Ishikawa (cell line): Measurements from ENCODE around the gene EMC10.

ENCODE experiments used
- CEBPB ChIP-seq: IDR thresholded peaks from 2 replicates; pipeline ENCODE4 v1.6.1; 2012
- CREB1 ChIP-seq: IDR thresholded peaks from 2 replicates; pipeline ENCODE4 v1.6.1; 2012; ENCODE audit warnings: low read depth
- EP300 ChIP-seq: IDR thresholded peaks from 2 replicates; pipeline ENCODE4 v1.6.1; 2012; ENCODE audit warnings: borderline replicate concordance
- FOXM1 ChIP-seq: IDR thresholded peaks from 2 replicates; pipeline ENCODE4 v1.6.1; 2012; ENCODE audit warnings: low read depth, borderline replicate concordance
- MAX ChIP-seq: IDR thresholded peaks from 2 replicates; pipeline ENCODE4 v1.6.1; 2012
- NFIC ChIP-seq: IDR thresholded peaks from 2 replicates; pipeline ENCODE4 v1.6.1; 2012
- RAD21 ChIP-seq: IDR thresholded peaks from 2 replicates; pipeline ENCODE4 v1.6.1; 2012; ENCODE audit warnings: low read depth
- TAF1 ChIP-seq: IDR thresholded peaks from 2 replicates; pipeline ENCODE4 v1.6.1; 2012; ENCODE audit warnings: low read depth, mild to moderate bottlenecking
- YY1 ChIP-seq: IDR thresholded peaks from 2 replicates; pipeline ENCODE4 v1.6.1; 2012; ENCODE audit warnings: low read depth
- ZBTB7A ChIP-seq: IDR thresholded peaks from 2 replicates; pipeline ENCODE4 v1.6.1; 2012; ENCODE audit warnings: low read depth

- no peak for TF ChIP-seq RAD21
- TF ChIP-seq CREB1 = no peak
- TF ChIP-seq YY1 = no peak
- TF ChIP-seq MAX = no peak
- TF ChIP-seq ZBTB7A = no peak
- no peak for TF ChIP-seq EP300
- TF ChIP-seq CEBPB = no peak
- no peak for TF ChIP-seq FOXM1
- no peak for TF ChIP-seq NFIC
- TF ChIP-seq TAF1 = no peak
Observed at GRCh38 chr19:50535672-50536187, 59.4 kb downstream of the EMC10 start.
